Inflammatory macrophage (primary cell): ENCODE data around the gene ALG11.
"Not testable (repeated sequence)": the region's sequence is repeated elsewhere in the genome, so short reads cannot be mapped to it uniquely, and the experiment has no call there.

Experiments
- DNase-seq, 2 donors: peaks; one replicate each; pipeline ENCODE4 v3.0.0-alpha.2; 2020 to 2022
- total RNA-seq, 18 experiments: gene quantifications; one replicate each; lab custom pipeline; 2026; ENCODE audit warnings: mixed read lengths in 6 of 18, inconsistent platforms in 2 of 18; lab: John Stamatoyannopoulos, UW

Gene ALG11
- 6.5 to 17.1 (median 11.7) reads per million in 18 experiments for total RNA-seq

- DNase-seq, result peak; percentile 99 to 100
Measured at GRCh38 chr13:52011632-52012511, at the start of gene ALG11. TSS of gene ALG11 (plus strand) at chr13:52012398. CDS start at chr13:52012419, 21 bp downstream.

GRCh38 chr13:51966186-51966585, 46.0 kb upstream of the ALG11 start:
- no peak for DNase-seq

- no peak for DNase-seq
Measured at GRCh38 chr13:51967482-51968446, 44.4 kb upstream of the ALG11 start.

- DNase-seq, result no peak
Measured at GRCh38 chr13:51970349-51970748, 41.8 kb upstream of the ALG11 start.

GRCh38 chr13:51971520-51972426, 40.4 kb upstream of the ALG11 start:
- no peak for DNase-seq

GRCh38 chr13:51974482-51974881, 37.7 kb upstream of the ALG11 start:
- DNase-seq, result no peak

GRCh38 chr13:51976423-51976822, 35.8 kb upstream of the ALG11 start:
- DNase-seq, result no peak

- no peak for DNase-seq
Measured at GRCh38 chr13:51976890-51977289, 35.3 kb upstream of the ALG11 start.

GRCh38 chr13:51977625-51978024, 34.6 kb upstream of the ALG11 start:
- DNase-seq, result no peak

- no peak for DNase-seq
Measured at GRCh38 chr13:51978796-51979556, 33.2 kb upstream of the ALG11 start.

- DNase-seq, result no peak
Measured at GRCh38 chr13:51980908-51981307, 31.3 kb upstream of the ALG11 start.

GRCh38 chr13:51981355-51981754, 30.8 kb upstream of the ALG11 start:
- no peak for DNase-seq

- not testable (repeated sequence) for DNase-seq
Measured at GRCh38 chr13:51983292-51983691, 28.9 kb upstream of the ALG11 start.

- DNase-seq, result not testable (repeated sequence)
Measured at GRCh38 chr13:51984904-51985303, 27.3 kb upstream of the ALG11 start.

- no peak for DNase-seq
Measured at GRCh38 chr13:51988988-51989618, 23.1 kb upstream of the ALG11 start.

- no peak for DNase-seq
Measured at GRCh38 chr13:51993713-51994112, 18.5 kb upstream of the ALG11 start.

- peak; percentile 8 to 14 for DNase-seq
Measured at GRCh38 chr13:51995677-51996551, 16.3 kb upstream of the ALG11 start.

- DNase-seq, result no peak
Measured at GRCh38 chr13:51996641-51997040, 15.6 kb upstream of the ALG11 start.

GRCh38 chr13:51997186-51997585, 15.0 kb upstream of the ALG11 start:
- DNase-seq, result no peak
